NT2/D1 (cell line): ENCODE data around the gene GRID2IP.

Source experiments
- SUZ12 ChIP-seq: IDR thresholded peaks from 2 replicates; pipeline ENCODE4 v1.6.1; 2011; ENCODE audit not compliant: insufficient read length, insufficient read depth; ENCODE audit errors: extremely low read depth
- YY1 ChIP-seq: IDR thresholded peaks from 2 replicates; pipeline ENCODE4 v1.6.1; 2011; ENCODE audit not compliant: insufficient read length, insufficient read depth
- ZNF274 ChIP-seq: IDR thresholded peaks from 2 replicates; pipeline ENCODE4 v1.6.1; 2011; ENCODE audit warnings: mild to moderate bottlenecking, low read depth, low read length

GRCh38 chr7:6510476-6511133 lies 40.7 kb downstream of the GRID2IP start:
- no peak for TF ChIP-seq SUZ12
- no peak for TF ChIP-seq ZNF274
- TF ChIP-seq YY1: no peak
